ENCODE results near the gene PHF23. TPM values are rescaled to one million over a fixed set of nuclear protein-coding genes. Genes with fewer than 3 reads are reported as not detected.

Gene PHF23
- total RNA-seq, 1 experiment from 2014 or later, result 45.8 TPM

- no peak for TF ChIP-seq ATF2 (CRISPR knock-in tag; IDR thresholded peaks at IDR 0.05; ENCODE audit: borderline replicate concordance, low read depth)
- no peak for TF ChIP-seq ATF6 (CRISPR knock-in tag; IDR thresholded peaks at IDR 0.05)
- TF ChIP-seq PRRX2 (CRISPR knock-in tag; IDR thresholded peaks at IDR 0.05), result no peak
- TF ChIP-seq CREB1 (CRISPR knock-in tag; IDR thresholded peaks at IDR 0.05), result no peak
- no peak for TF ChIP-seq ZNF396 (CRISPR knock-in tag; IDR thresholded peaks at IDR 0.05; ENCODE audit: borderline replicate concordance)
- TF ChIP-seq ZNF138 (CRISPR knock-in tag; conservative IDR thresholded peaks at IDR 0.05), result no peak
- TF ChIP-seq AFF4 (CRISPR knock-in tag; IDR thresholded peaks at IDR 0.05; ENCODE audit: borderline replicate concordance), result no peak
- no peak for TF ChIP-seq FOXJ3 (CRISPR knock-in tag; IDR thresholded peaks at IDR 0.05; ENCODE audit: borderline replicate concordance)
- TF ChIP-seq RELA (CRISPR knock-in tag; IDR thresholded peaks at IDR 0.05; ENCODE audit: borderline replicate concordance), result no peak
- TF ChIP-seq MXD4 (CRISPR knock-in tag; IDR thresholded peaks at IDR 0.05; ENCODE audit: borderline replicate concordance), result no peak
Observed at GRCh38 chr17:7235693-7236665, 3.3 kb downstream of the PHF23 start (continued).

GRCh38 chr17:7234083-7234951 is 4.9 kb downstream of the PHF23 start, which contains the start of gene DVL2:
Gene DVL2, minus strand, starts transcription at chr17:7234517. Its CDS starts 255 bp downstream, at chr17:7234262.
- H3K36me3 Mint-ChIP-seq, result peaks cover 37% of the 10 kb centered on the region
- TF ChIP-seq USF1 (CRISPR knock-in tag; IDR thresholded peaks at IDR 0.05), result peak; percentile 100
- TF ChIP-seq TEAD1 (CRISPR knock-in tag; IDR thresholded peaks at IDR 0.05), result peak; percentile 60; the same call in 1 of the 2 replicates
- peak; percentile 94; the same call in 1 of the 2 replicates for TF ChIP-seq ZNF232 (CRISPR knock-in tag; IDR thresholded peaks at IDR 0.05)
- peak; percentile 83; the same call in 1 of the 2 replicates for TF ChIP-seq IRF1 (CRISPR knock-in tag; IDR thresholded peaks at IDR 0.05)
- TF ChIP-seq JAZF1 (CRISPR knock-in tag; IDR thresholded peaks at IDR 0.05), result no peak
- TF ChIP-seq ELF4 (CRISPR knock-in tag; IDR thresholded peaks at IDR 0.05; ENCODE audit: low read depth), result peak; percentile 58; the same call in 1 of the 2 replicates
- no peak for TF ChIP-seq STAT6 (CRISPR knock-in tag; conservative IDR thresholded peaks at IDR 0.05; ENCODE audit: low read depth)
- no peak for TF ChIP-seq ZNF317 (CRISPR knock-in tag; IDR thresholded peaks at IDR 0.05; ENCODE audit: borderline replicate concordance, low read depth)
- TF ChIP-seq EMX1 (CRISPR knock-in tag; IDR thresholded peaks at IDR 0.05), result peak; percentile 88
- peak; percentile 84; the same call in 1 of the 2 replicates for TF ChIP-seq ZNF671 (CRISPR knock-in tag; IDR thresholded peaks at IDR 0.05)

More at GRCh38 chr17:7234083-7234951, 4.9 kb downstream of the PHF23 start, which contains the start of gene DVL2:
- Mint-ChIP-seq H3K4me3 (peak within 1 kb of the TSS; percentile 99), H3K27me3 (ENCODE audit: low read depth) (no peaks in the 10 kb centered on the region), H3K9me3 (no peaks in the 10 kb centered on the region), H3K27ac (peak within 1 kb of the TSS; percentile 96), H3K4me1 (peaks cover 29% of the 10 kb centered on the region)
- ChIA-PET CTCF (interaction anchor here (1.2 to 6.0 kb wide), 5 partner anchors 14 to 62 kb away, joined by 5 to 36 read pairs (median 7); partner anchors contain the start of genes ACADVL and DLG4), POLR2A (interaction anchor here (0.6 to 1.3 kb wide), 5 partner anchors 9 to 22 kb away, joined by 3 to 5 read pairs (median 4); partner anchors contain the start of genes ACADVL and DLG4)
- ATAC-seq, result peak; percentile 31
- peak; percentile 95 for DNase-seq (ENCODE audit: low spot score)
